ENCODE measurements around the gene KRT5. TPM values are rescaled to one million over a fixed set of nuclear protein-coding genes. Genes with fewer than 3 reads are reported as not detected.
"Not testable (repeated sequence)": the region's sequence is repeated elsewhere in the genome, so short reads cannot be mapped to it uniquely, and the experiment has no call there.

KRT5 gene
- total and polyA plus RNA-seq, 2 experiments from 2014 or later: not detected

DNA sequence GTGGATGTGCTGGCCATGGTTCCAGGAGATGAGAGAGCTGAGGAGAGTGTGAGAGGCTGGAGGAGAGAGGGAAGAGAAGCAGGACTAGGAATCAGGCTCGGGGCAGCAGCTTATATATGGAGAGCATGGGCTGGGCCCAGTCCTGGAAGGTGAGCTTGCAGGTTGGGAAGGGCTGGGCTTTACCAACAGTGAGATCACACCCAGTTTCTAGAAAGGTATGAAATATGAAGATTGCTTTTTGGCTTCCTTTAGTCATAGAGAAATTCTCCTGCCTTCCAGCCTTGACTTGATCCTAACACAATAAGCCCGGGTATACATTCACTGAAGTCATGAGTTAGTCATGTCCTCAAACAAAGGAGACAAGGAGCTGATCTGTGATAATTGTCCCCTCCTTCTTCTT, 27.0 kb downstream of the KRT5 start, which contains the start of gene KRT6A:
Gene KRT6A (minus strand): TSS at position 86 of the 400 bp plus-strand sequence. CDS start 69 bp downstream, at position 17.
- in situ Hi-C loops (cut with MboI): no loop called here
- H3K9ac ChIP-seq: peak within 1 kb of the TSS; percentile 28; the same call in 1 of the 2 replicates
- H3K27ac ChIP-seq: no peak within 1 kb of the TSS
- H3K27me3 ChIP-seq (replicated peaks; ENCODE audit: insufficient read depth): peaks cover 11% of the 10 kb centered on the region
- DNase-seq: peak; percentile 6
- H3K9me2 ChIP-seq (ENCODE audit: insufficient read depth): no peaks in the 10 kb centered on the region
- H3K4me3 ChIP-seq: no peak within 1 kb of the TSS
- no peak within 1 kb of the TSS for H2AFZ ChIP-seq
- peak within 1 kb of the TSS; percentile 80 for H3K4me2 ChIP-seq (ENCODE audit: unreplicated experiment)
- no peaks in the 10 kb centered on the region for H3K79me2 ChIP-seq (ENCODE audit: insufficient read depth)
- peaks cover 43% of the 10 kb centered on the region for H3K4me1 ChIP-seq (ENCODE audit: insufficient read depth)
- no peaks in the 10 kb centered on the region for H4K20me1 ChIP-seq (ENCODE audit: insufficient read depth)
- 94 to 95% methylated on average over 2 of the region's 2 CpGs for WGBS, 2 experiments (ENCODE audit: low coverage in 1 of 2, low lambda C conversion rate in 2 of 2, missing lambda C conversion rate in 2 of 2)
- peaks cover 30% of the 10 kb centered on the region for H3F3A ChIP-seq (ENCODE audit: insufficient read depth)
- H3K36me3 ChIP-seq (ENCODE audit: low read depth): no peaks in the 10 kb centered on the region
- H3K9me3 ChIP-seq (ENCODE audit: low read depth): no peaks in the 10 kb centered on the region
- no peak for TF ChIP-seq EZH2 (IDR thresholded peaks at IDR 0.05; ENCODE audit: insufficient read depth, poor library complexity, severe bottlenecking)
- TF ChIP-seq EZH2phosphoT487 (IDR thresholded peaks at IDR 0.05; ENCODE audit: insufficient read depth, low read depth): no peak

- Histone ChIP-seq H3K4me1 (ENCODE audit: insufficient read depth) (peaks cover 41% of the 10 kb centered on the region), H3K27me3 (replicated peaks; ENCODE audit: insufficient read depth) (peaks cover 11% of the 10 kb centered on the region), H3F3A (ENCODE audit: insufficient read depth) (peaks cover 30% of the 10 kb centered on the region)
- H4K20me1 ChIP-seq (ENCODE audit: insufficient read depth); H3K36me3 ChIP-seq (ENCODE audit: low read depth); in situ Hi-C loops (cut with MboI); H3K4me3 ChIP-seq; H3K27ac ChIP-seq; H2AFZ ChIP-seq; H3K9me3 ChIP-seq (ENCODE audit: low read depth); DNase-seq; H3K9me2 ChIP-seq (ENCODE audit: insufficient read depth); H3K9ac ChIP-seq; H3K79me2 ChIP-seq (ENCODE audit: insufficient read depth); H3K4me2 ChIP-seq (ENCODE audit: unreplicated experiment): not testable (repeated sequence)
- WGBS, 2 experiments (ENCODE audit: low coverage in 1 of 2, low lambda C conversion rate in 2 of 2, missing lambda C conversion rate in 2 of 2): 69 to 88% methylated on average over 2 to 5 of the region's 6 CpGs
Measured at GRCh38 chr12:52492405-52492804, 27.8 kb downstream of the KRT5 start.

DNA sequence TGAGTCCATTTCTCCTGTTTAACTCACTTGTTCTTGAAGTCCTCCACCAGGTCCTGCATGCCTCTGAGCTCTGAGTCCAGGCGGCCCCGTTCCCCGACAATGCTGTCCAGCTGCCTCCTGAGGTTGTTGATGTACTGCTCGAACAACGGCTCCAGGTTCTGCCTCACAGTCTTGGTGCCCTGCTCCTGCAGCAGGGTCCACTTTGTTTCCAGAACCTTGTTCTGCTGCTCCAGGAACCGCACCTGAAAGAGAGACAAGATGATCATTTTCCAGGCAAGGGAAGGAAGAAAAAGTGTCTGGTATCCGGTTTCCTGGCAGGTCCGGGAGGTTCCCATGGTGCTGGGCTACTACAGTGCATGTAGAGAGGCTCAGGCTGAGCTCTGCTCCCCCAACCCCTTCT, 28.7 kb downstream of the KRT5 start:
- H3K4me3 ChIP-seq; H4K20me1 ChIP-seq (ENCODE audit: insufficient read depth); H3K36me3 ChIP-seq (ENCODE audit: low read depth); H3K79me2 ChIP-seq (ENCODE audit: insufficient read depth); H3K9me3 ChIP-seq (ENCODE audit: low read depth); DNase-seq; H3K4me2 ChIP-seq (ENCODE audit: unreplicated experiment); H3K27ac ChIP-seq; in situ Hi-C loops (cut with MboI); H3K9me2 ChIP-seq (ENCODE audit: insufficient read depth); H2AFZ ChIP-seq; H3K9ac ChIP-seq: not testable (repeated sequence)
- WGBS, 2 experiments (ENCODE audit: low coverage in 1 of 2, low lambda C conversion rate in 2 of 2, missing lambda C conversion rate in 2 of 2): 74 to 89% methylated on average over 8 of the region's 8 CpGs
- Histone ChIP-seq H3K4me1 (ENCODE audit: insufficient read depth) (peaks cover 32% of the 10 kb centered on the region), H3K27me3 (replicated peaks; ENCODE audit: insufficient read depth) (peaks cover 14% of the 10 kb centered on the region), H3F3A (ENCODE audit: insufficient read depth) (peaks cover 25% of the 10 kb centered on the region)

GRCh38 chr12:52488736-52489135, 31.5 kb downstream of the KRT5 start:
- DNase-seq: no peak
- no peaks in the 10 kb centered on the region for H4K20me1 ChIP-seq (ENCODE audit: insufficient read depth)
- no peaks in the 10 kb centered on the region for H3K36me3 ChIP-seq (ENCODE audit: low read depth)
- no peak overlapping the region for H3K9ac ChIP-seq
- in situ Hi-C loops (cut with MboI): no loop called here
- no peak overlapping the region for H3K27ac ChIP-seq
- TF ChIP-seq EZH2 (IDR thresholded peaks at IDR 0.05; ENCODE audit: insufficient read depth, poor library complexity, severe bottlenecking) (no peak), EZH2phosphoT487 (IDR thresholded peaks at IDR 0.05; ENCODE audit: insufficient read depth, low read depth) (no peak)
- peaks cover 4% of the 10 kb centered on the region for H3K4me1 ChIP-seq (ENCODE audit: insufficient read depth)
- peaks cover 41% of the 10 kb centered on the region for H3K27me3 ChIP-seq (replicated peaks; ENCODE audit: insufficient read depth)
- no peak overlapping the region for H3K4me3 ChIP-seq
- peaks cover 3% of the 10 kb centered on the region; the same call in 1 of the 2 replicates for H3F3A ChIP-seq (ENCODE audit: insufficient read depth)
- H3K9me3 ChIP-seq (ENCODE audit: low read depth): peaks cover 4% of the 10 kb centered on the region
- H3K4me2 ChIP-seq (ENCODE audit: unreplicated experiment): no peak overlapping the region
- H3K79me2 ChIP-seq (ENCODE audit: insufficient read depth): no peaks in the 10 kb centered on the region
- no peak overlapping the region for H2AFZ ChIP-seq
- no peaks in the 10 kb centered on the region for H3K9me2 ChIP-seq (ENCODE audit: insufficient read depth)

DNA sequence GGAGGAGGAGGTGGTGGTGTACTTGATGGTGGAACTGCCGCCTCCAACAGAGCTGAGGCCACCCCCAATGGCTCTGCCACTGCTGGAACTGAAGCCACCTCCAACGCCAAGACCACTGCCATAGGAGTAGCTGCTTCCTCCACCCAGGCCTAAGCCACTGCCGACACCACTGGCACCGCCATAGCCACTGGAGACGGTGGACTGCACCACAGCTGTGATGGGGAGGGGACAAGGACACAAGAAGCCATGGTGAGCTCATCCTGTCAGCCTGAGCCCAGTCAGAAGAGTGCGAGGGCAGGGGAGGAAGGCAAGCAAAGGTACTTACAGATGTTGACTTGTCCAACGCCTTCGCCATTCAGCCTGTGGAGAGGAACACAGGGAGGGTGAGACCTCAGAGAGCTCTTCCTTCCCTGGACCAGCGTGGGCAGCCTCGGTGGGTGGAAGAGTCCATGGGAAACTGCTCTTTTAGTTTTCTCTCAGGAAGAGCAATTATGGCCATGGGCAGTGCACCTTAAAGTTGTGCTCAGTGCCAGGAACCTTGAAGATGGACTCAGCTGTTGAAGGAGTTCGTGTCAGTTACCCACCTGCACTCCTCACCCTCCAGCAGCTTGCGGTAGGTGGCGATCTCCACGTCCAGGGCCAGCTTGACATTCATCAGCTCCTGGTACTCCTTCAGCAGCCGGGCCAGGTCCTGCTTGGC, 32.3 kb downstream of the KRT5 start:
- H2AFZ ChIP-seq; H3F3A ChIP-seq (ENCODE audit: insufficient read depth); H3K4me3 ChIP-seq; H3K9me3 ChIP-seq (ENCODE audit: low read depth); H3K79me2 ChIP-seq (ENCODE audit: insufficient read depth); H3K27ac ChIP-seq; H3K9ac ChIP-seq; H3K36me3 ChIP-seq (ENCODE audit: low read depth); H3K4me1 ChIP-seq (ENCODE audit: insufficient read depth); H3K4me2 ChIP-seq (ENCODE audit: unreplicated experiment); in situ Hi-C loops (cut with MboI); DNase-seq; H3K9me2 ChIP-seq (ENCODE audit: insufficient read depth); H4K20me1 ChIP-seq (ENCODE audit: insufficient read depth): not testable (repeated sequence)
- peaks cover 46% of the 10 kb centered on the region for H3K27me3 ChIP-seq (replicated peaks; ENCODE audit: insufficient read depth)
- 66 to 77% methylated on average over 8 to 14 of the region's 15 CpGs for WGBS, 2 experiments (ENCODE audit: low coverage in 1 of 2, low lambda C conversion rate in 2 of 2, missing lambda C conversion rate in 2 of 2)

Measured in GM23248 (cell line).